GM18868 (cell line): Measurements from ENCODE around the gene SLC22A1.
A peak's percentile ranks its signal among the peaks of the same experiment; 100 is the strongest.
"Not testable (repeated sequence)": the region's sequence is repeated elsewhere in the genome, so short reads cannot be mapped to it uniquely, and the experiment has no call there.

Experiments
- ATAC-seq: cut with Tn5 transposase; IDR thresholded peaks from one replicate; pipeline ENCODE4 v1.9.1; 2021; ENCODE audit warnings: mild to moderate bottlenecking, moderate library complexity; ENCODE audit not compliant: unreplicated experiment

SLC22A1 gene

DNA sequence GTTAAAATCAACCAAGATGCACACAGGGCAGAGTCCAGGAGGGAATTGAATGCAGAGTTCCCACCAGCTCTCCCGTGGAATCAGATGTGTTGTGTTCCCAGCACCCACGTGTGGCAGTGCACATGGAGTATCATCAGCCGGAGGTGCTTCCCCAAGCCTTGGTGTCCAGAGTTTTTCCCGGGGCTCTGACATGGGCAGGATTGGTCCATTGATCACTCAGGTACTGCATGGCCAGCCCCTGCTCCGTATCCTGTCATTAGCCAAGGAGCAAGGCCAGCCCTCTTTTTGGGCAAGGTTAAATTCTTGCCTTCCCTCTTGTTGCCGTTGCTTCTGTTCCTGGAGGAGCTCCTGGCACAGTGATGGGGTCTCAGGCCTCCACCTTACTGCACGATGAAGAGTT, 28.6 kb upstream of the SLC22A1 start:
- ATAC-seq: no peak

DNA sequence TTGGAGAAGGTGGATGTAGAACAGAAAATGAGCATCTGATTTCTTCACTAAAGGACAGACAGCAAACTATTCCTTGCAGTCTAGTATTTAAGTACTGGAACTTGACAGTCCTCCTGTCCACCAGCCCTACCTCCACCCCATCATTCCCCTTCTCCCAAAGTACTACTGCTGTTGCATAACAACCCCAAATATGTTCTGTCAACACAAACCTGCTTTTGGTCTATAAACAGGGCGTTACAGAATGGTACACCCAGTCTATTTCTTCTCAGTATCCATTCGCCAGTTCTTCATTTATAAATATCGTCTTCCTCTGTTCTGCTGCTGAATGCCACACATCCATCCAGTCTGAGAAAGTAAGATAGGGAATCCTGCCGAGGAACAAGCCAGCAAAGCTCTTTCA, 27.7 kb upstream of the SLC22A1 start:
- ATAC-seq: no peak

DNA sequence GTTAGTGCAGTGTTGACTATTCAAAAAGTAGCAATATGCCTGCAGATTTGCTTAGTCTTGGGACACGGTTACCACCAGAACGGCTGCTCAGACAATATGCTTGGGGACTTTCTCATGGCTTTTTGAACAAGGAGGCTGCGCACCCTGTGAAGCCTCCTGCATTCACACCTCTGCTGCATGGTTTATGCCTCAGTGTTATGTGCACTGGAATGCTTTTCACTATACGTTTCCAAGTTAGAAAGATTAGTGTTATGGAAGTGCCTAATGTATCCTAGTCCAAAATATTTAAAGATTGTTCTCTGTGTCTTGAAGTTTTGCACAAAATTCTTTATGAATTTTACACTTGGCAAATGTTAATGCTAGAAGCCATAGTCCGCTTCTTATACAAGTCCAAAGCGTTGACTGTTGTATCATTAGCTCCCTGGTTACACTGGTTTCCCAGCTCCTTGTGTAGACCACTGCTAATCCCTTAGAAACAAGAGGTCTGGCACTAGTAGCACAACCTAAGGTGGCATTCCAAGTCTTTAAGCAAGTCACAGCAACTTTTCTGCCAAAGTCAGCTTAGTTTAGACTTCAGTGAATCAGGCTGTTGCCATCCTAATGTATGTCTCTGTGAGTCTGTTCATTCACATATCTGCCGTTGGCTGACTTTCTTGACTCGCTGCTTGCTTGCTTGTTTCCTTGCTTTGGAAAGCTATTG, 26.3 kb upstream of the SLC22A1 start:
- no peak for ATAC-seq

DNA sequence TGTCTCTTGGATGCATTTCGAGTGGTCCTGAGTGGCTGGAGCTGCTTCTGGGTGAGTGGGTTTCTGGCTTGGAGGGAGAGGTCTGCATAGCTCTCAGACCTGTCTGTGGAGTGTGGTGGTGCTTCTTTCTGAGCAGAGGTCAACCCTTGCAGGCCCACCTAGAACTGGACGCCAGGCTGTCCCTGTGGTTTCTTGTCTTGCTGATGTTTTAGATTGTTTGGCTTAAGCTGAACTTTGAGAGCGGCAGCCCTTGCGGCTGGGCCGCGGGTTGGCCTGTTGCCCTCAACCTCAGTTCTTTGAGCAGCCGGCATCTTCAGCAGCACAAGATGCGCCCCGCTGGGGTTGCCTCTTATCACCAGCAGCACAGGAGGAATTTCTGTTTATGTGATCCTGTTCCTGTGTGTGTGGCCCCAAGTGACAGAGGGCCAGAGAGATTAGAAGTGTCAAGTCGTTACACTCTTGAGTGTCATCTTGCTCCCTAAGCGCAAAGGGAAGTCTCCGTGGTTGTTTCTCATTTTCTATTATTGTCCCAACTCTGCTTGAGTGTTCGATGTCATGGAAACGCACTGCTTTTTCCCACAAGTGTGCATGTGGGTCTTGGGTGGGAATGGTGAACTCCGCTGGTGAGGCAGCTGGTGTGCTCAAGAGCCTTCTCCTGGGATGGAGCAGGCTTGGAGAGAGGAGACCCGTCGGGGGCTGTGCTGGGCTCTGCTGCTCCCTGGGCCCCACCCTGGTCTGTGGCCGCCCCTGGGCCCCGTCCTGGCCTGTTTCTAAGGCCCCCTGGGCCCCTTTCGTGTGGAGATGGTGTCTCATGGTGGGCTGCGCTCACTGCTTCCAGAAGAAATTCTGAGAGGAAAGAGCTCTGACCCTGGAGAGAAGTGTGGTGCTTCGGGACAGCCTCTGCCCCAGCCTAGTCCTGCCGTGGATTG, 20.1 kb upstream of the SLC22A1 start:
- ATAC-seq: no peak

DNA sequence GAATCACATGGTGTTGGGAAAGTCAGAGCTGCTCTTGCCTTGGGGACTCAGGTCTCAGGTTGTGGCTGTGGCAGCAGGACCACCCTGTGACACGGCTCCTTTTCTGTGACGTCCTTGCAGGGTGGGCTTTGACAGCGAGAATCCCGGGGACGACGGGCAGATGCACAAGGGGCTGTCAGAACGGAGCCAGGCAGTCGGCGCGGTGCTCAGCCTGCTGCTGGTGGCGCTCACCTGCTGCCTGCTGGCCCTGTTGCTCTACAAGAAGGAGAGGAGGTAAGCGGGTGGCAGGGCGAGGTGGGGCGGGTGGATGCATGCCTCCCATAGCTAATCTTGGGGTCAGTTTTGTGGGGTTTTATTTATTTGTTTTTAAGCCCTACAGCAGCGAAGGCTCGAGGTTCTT, 19.2 kb upstream of the SLC22A1 start:
- ATAC-seq: no peak

DNA sequence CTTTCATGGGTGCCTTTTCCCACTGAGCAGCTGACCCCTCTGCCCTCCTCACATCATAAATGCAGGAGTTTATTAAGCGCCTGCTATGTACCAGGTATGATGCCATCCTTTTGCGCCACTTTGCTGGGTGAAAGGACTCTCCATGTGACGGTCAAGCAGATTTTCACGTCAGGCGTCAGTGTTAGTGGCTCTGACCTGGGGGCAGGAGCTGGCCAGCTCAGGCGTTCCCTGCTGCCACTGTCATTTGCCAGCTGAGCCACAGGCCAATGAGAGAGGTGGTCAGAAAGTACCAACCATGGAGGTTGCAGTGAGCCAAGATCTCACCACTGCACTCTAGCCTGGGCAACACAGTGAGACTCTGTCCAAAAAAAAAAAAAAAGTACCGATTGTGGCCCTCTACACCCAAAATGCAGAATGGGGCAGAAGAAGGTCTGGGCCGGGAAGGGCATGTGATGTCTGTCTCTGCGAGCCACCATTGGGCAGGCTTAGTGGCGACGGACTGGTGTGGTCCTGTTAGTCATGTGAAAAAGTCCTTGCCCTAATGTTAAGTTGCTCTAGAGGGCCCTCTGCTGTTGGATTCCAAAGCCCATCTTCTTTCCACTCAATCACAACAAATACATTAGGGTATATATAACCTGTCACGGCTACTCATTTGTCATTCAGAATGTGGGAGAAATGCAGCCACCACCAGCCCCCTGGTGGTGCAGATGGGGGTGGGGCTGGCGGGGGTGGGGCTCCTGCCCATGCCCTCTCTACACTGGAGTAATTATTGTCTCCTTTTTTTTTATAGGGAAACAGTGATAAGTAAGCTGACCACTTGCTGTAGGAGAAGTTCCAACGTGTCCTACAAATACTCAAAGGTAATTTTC, 18.4 kb upstream of the SLC22A1 start:
- peak; percentile 79 for ATAC-seq

DNA sequence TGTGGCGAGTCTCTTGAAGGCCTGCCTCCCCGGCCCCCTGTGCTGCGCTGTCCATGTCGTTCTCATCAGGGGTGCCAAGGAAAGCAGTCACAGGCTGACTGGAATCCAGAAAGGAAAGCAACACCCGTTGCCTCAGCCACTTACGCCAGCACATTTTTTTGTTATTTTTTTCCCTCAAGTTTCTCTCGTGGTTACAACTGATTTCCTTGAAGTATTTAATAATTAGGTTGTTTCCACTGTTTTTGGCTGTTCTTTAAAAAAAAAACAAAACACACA, 17.9 kb upstream of the SLC22A1 start:
- no peak for ATAC-seq

DNA sequence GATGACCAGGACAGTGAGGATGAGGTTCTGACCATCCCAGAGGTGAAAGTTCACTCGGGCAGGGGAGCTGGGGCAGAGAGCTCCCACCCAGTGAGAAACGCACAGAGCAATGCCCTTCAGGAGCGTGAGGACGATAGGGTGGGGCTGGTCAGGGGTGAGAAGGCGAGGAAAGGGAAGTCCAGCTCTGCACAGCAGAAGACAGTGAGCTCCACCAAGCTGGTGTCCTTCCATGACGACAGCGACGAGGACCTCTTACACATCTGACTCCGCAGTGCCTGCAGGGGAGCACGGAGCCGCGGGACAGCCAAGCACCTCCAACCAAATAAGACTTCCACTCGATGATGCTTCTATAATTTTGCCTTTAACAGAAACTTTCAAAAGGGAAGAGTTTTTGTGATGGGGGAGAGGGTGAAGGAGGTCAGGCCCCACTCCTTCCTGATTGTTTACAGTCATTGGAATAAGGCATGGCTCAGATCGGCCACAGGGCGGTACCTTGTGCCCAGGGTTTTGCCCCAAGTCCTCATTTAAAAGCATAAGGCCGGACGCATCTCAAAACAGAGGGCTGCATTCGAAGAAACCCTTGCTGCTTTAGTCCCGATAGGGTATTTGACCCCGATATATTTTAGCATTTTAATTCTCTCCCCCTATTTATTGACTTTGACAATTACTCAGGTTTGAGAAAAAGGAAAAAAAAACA, 16.6 kb upstream of the SLC22A1 start:
- no peak for ATAC-seq

DNA sequence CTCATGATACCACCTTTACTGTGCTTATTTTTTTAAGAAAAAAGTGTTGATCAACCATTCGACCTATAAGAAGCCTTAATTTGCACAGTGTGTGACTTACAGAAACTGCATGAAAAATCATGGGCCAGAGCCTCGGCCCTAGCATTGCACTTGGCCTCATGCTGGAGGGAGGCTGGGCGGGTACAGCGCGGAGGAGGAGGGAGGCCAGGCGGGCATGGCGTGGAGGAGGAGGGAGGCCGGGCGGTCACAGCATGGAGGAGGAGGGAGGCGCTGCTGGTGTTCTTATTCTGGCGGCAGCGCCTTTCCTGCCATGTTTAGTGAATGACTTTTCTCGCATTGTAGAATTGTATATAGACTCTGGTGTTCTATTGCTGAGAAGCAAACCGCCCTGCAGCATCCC, 15.6 kb upstream of the SLC22A1 start:
- ATAC-seq: no peak

DNA sequence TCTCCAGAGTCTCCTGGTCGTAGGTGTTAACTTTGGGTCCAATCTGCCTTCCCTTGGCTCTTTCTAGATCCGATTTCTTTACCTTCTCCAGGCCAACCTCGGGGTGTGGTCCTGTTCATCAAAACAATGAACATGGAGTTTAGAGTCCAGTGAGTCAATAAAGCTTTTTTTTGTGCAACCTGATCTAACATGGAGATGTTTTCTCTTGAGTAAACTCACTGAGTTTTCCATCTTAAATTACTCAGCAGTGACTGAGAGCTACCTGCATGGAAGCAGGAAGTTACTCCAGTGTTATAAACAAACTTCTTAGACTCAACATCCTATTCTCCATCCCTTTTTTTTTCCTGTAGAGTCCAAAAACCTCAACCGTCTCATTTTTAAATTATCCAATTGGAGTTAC, 14.9 kb upstream of the SLC22A1 start:
- ATAC-seq: no peak

DNA sequence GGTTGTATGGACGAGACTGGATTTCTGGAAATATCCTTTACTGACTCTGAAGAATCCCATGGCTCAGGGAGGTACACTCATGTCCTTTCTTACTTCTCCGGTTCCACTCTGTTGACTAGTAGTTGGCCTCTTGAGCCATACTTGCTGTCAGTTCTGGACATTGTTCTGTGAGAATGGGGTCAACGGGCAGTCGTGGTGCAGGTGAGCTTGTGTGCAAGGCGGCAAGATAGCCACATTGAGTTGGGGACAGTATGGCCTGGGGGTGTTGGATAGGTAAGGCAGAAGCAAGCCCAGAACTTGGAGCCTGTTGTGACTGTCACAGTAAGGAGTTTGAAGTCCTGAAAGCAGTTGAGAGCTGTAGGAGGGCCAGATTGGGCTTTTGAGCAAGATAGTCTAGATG, 13.5 kb upstream of the SLC22A1 start:
- no peak for ATAC-seq

DNA sequence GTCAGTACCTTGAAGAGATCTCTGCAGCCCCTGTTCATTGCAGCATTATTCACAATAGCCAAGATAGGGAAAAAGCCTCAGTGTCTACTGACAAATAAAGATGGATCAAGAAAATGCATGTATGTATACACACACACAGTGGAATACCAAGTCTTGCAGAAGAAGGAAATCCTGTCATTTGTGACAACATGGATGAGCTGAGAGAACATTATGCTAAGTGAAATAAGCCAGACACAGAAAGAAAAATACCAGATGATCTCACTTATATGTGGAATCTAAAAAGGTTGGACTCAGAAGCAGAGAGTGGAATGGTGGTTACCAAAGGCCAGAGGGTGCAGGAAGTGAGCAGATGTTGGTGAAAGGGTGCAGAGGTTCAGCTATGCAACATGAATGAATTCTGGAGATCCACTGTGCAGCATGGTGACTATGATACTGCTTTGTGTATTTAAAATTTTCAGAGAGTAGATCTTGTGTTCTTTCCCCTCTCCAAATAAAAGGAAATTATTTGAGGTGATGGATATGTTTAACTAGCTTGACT, 11.0 kb upstream of the SLC22A1 start:
- ATAC-seq: no peak

DNA sequence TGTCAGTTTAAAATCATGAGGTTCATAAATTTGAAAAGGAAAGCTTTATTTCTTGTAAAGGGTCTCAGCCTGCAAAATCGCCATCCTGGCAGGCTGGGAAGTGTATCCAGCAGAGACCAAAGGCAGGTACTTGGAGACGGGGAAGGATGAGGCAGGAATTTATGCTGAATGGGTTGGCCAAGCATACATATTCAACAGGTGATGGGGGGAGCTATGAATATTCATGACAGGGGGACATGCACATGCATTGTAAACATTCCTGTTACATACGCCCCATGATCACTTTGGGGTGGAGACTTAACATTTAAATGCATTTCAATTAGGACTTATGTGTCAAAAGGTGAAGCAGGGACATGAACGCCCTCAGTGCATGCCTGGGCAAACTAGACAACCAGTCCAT, 9.8 kb upstream of the SLC22A1 start:
- no peak for ATAC-seq

DNA sequence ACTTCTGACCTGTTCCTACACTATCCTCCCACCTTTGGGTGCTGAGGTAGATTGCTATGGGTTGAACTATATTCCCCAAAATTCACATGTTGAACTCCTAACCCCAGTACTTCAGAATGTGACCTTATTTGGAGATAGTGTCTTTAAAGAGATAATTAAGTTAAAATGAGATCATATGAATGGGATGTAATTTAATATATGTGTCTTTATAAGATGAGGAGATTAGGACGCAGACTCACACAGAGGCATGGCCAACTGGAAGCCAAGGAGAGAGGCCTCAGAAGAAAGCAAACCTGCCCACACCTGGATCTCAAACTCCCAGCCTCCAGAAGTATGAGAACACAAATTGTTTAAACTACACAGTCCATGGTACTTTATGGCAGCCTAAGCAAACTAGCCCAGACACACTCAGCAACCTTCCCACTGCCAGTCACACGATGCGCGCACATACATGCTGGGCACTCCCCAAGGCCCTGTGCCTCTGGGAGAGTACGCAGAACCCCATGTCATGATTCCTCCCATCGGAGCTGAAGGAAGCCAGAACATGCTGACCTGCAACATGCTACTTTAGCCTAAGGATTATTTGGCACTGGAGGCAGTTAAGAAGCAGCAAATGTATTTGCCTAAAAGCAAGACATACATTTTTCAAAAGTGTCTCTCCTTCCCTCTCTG, 8.9 kb upstream of the SLC22A1 start:
- no peak for ATAC-seq

DNA sequence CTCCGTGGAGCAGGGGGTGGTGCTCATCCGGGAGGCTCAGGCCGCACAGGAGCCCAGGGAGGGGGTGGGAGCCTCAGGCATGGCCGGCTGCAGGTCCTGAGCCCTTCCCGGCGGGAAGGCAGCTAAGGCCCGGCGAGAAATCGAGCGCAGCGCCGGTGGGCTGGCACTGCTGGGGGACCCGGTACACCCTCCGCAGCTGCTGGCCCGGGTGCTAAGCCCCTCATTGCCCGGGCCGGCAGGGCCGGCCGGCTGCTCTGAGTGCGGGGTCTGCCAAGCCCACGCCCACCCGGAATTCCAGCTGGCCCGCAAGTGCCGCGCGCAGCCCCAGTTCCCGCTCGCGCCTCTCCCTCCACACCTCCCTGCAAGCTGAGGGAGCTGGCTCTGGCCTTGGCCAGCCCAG, 7.1 kb upstream of the SLC22A1 start:
- ATAC-seq: not testable (repeated sequence)

DNA sequence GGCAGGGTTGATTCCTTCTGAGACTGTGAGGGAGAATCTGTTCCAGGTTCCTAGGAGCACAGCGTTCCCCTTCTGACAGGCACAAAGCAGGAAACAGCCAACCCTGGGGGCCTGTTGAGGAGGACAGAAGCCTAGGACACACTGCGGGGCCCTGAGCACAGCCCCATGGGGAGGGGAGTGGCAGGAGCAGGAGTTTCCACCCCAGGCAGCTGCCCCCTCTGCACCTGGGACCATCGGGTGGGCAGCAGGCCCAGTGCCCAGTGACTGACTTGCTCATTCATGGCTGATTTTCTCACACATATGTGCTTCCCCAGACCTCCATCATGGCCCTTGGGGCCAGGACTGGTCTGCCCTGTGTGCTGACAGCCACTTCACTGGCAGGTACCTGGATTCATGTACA, 6.2 kb upstream of the SLC22A1 start:
- no peak for ATAC-seq

DNA sequence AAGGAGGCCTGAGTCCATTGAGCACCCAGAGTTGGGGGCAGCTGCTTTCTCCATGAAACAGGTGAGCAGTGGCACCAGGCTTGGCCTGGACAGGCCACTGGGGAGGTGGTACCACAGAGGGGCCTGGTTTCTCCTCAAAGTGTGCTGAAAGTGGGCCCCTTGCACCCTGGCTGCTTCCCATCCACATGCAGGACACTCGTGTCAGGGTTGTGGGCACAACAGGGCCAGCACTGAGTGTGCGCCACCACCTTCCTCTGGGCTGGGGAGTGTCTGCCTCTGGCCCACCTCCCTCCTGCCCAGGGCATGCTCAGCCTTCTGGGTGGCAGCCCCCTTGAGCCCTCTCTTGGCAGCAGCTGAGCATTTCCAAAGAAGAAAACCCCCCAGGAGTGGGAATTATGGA, 5.2 kb upstream of the SLC22A1 start:
- ATAC-seq: no peak

DNA sequence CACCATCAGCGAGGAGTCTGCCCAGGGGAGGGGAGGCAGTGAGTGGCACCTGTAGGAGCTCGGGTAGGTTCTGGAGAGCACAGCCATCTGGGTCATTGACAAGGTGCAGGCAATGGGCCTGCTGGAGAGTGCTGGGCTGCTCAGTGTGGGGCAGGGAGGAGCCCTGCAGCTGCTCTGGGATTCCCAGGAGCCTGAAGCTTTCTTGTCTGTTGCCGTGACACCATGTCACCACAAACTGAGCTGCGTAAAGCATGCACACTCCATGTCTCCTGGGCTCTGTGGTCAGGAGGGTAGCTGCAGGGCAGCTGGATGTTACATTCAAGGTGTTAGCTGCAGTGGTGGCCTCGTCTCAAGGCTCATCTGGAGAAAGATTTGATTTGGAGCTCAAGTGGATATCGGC, 4.5 kb upstream of the SLC22A1 start:
- ATAC-seq: no peak

DNA sequence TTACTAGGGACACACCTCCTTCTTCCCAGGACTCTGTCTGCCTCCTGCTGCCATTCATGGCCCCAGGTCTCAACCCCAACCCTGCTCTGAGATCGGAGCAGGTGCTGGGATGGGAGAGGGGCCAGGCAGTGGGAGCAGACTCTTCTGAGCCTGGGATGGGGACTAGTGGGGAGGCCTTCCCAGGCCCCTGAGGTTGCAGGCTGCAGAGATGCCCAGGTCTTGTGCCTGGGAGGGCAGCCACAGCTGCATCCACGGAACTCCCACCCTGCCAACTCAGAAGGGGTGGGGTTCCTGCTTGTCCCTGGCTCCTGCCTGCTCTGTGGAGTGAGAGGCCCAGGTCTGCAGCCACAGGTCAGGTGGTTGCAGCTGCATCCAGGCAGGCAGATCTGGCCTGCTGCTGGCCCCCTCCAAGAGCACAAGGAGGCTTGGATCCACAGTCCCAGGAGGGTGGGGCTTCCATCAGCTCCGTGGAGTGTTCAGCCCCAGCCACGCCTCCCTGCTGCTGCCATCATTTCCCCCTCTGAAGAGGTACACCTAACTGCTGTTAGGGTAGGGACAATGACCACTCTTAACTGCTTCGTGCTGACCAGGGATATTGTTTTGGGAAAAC, 2.9 kb upstream of the SLC22A1 start:
- ATAC-seq: no peak

DNA sequence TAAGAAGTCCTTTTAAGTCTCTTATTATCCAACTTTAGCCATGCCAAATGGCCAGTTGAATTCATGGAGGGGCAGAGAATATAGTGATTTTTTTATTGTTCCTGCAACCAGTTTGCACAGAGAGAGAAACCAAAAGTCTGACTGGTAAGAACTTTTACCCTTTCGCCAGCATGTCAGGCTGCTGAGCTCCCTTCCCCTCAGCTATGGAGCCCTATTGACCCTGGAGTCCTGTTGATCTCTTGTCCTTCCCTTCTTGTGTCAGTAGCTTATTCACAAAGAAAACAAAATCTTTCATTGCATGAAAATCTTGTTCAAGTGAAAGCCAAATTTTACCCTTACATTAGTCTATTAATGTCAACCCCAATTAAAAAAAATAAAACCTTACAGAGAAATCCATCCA, 1.5 kb upstream of the SLC22A1 start:
- no peak for ATAC-seq
